GM19193 (cell line): ENCODE results near the gene RPL27A.

Experiments
- POLR2A ChIP-seq: IDR thresholded peaks from 4 replicates; pipeline ENCODE4 v1.6.1; 2011; ENCODE audit not compliant: insufficient read depth, insufficient read length; ENCODE audit errors: extremely low read depth

The RPL27A gene

DNA sequence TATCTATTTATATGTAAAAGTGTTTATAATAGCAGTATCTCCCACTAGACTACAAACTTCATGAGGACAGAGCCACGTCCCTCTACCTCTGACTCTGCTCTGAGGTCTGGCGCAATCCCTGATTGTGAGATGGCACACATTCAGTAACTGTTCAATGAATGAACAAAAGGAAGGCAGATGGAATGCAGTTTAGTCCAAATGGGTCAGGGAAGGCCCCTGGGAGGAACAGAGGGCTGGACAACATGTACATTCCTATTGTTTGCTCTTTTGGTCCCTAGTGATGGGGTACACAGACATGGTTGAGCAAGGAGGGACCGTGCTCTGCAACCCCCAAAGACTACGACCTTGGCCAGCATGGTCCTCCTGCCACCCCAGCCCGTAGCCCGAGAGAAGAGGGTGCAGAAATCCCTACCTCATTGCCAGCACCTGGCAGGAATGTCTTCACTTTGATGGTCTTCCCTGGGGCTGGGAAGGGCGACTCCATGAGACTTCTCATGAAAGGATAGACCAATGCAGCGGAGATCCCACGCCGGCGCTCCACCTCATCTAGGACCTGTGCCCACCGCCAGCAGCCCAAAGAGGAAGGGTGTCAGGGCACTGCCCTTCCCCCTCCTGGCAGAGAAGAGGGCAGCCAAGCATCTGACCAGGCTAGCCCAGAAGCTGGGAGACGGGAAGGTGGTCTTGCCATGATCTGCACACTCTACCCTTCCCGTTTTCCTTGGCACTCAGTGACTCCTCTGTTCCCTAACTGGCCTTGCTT, 24.3 kb downstream of the RPL27A start:
- TF ChIP-seq POLR2A = no peak

DNA sequence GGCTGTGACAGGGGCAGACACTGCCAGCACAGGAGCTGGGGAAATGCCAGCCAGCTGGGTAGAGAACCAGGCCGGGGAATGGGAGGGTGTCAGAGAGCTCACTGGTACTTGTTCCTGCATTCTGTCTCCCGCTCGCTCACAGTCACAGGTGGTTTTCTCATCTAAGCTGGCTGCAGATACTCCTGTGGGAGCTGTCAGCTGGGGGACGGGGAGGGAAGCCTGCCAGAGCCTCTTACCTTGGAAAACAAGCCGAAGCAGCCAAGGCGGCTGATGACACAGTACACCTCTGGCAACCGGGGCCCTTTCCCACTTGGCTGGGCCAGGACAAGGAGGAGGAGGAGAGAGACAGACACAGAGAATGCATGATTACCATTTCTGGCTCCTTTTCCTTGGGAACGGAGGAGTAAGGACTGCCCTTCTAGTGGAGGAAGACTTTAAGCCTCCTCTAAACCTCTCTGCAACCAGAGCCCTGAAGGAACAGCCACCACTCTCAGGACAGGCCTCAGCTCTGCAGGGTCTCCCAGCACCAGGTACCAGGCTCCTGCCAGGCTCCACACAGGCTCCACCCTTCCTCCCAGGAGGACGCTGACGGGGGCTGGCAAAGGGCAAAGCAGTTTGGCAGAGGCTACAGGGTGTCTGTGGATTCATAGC, 25.1 kb downstream of the RPL27A start:
- TF ChIP-seq POLR2A = no peak

DNA sequence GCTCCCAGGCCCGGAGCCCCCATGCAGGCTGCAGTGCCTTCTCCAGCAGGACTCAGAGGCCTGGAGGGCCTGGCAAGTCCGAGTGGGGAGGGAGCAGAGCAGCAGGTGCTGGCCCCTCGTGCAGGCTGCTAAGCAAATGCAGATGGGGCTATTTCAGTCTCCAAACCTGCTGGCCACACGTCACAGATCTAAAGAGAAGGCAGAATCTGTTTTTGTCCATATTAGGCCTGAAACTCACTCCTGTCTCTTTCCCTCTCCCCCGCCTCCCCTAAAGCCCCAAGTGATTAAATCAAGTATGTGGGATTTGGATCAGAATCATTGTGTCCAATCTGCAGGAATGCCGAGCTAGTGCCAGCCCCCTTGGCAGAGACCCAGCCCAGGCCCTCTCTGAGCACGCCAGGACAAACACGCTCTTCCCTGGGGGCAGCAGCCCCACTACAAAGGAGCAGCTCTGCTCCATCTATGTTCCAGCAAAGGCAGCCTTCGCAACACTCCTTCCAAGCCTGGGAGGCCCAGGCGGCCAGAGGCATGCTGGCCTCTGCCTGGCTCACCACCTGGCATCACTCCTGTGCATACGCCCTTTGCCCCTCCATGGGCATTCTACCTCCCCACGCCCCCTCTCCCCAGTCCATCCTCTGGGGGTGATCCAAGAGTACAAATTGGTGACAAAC, 26.5 kb downstream of the RPL27A start:
- TF ChIP-seq POLR2A = no peak

DNA sequence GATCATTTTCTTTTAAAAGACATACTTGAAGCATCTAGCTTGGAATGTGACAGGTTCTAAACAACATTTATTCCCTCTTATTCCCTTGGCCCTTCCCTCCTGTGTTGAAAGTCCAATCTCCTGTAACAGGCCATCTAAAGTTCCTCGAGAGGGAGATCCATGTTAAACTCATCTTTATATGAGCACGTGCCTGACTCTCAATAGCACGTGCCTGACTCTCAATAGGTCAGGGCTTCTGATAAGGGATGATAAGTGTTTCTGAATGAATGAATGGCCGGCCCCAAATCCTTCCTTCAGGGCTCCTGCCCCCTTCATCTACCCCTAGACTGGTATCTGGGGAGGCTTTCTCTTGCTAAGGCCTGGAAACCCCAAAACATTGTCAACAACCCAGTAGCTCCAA, 27.2 kb downstream of the RPL27A start:
- TF ChIP-seq POLR2A = no peak

DNA sequence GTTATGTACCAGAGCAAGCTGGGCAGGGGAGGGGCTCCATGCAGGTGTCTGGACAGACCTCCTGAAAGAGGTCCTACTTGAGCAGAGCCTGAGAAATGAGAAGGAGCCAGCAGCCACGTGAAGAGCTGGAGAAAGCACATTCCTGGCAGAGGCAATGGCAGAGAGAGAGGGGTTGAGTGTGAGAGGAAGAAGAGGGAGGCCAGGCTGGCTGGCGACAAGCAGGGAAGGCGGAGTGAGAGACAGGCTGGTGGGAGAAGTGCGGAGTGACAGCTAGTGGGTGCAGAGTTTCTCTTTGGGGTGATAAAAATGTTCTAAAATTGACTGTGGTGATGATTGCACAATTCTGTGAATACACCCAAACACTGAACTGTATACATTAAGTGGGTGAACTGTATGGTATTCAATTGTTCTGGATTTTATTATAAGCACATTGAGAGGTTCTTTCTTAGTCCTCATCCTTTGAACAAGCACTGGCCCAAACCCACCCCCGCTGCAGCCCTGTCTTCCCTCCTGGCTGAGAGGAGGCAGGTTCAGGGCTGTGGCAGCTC, 29.4 kb downstream of the RPL27A start:
- TF ChIP-seq POLR2A = no peak

DNA sequence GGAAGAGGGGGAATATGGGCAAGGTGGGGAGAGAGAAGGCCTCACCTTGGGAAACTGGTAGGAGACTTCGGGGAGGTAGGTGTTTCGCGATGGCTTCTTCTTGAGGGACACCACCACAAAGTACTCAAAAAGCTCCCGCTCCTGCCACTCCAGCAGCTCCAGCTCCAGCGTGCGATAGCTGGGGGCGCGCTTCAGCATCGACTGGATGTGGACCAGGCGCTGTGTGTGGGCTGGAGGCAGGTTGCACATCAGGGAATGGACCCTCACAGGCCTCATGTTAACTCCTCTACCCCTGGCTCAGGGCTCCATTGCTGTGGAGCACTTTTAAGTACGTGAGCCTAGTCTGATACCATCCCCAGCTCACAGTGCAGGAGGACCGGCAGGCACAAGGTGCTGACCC, 29.9 kb downstream of the RPL27A start:
- no peak for TF ChIP-seq POLR2A

DNA sequence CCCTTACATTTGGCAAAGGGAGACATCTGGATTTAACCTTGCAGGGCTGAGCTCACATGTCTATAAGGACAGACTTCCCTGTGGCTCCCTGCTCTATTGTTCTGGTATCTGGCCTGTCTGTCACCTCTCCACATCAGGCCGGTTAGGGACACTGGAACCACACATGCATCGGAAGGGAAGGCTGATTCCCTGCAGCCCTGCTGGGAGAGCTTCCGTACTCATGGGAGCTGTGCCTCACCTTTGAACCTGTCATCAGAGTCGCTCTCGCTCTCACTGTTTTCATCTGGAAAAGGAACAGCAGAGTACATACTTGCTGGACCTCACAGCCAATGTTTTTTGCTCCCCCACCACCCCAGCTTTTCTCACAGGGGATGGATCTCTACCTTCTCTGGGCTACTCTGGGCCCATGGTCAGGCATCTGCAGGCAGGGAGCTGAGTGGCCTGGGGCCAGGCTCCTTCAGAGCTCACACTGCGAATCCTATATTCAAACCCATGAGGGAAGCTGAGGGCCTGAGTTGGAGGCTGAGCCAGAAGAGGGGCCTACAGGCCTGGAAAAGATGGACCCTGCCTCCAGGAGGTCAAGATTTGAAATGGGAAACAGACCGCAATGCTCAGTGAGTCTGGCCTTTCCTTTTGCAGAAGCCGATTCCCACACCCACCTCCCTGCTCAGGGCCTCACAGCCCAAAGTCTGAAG, 31.3 kb downstream of the RPL27A start:
- no peak for TF ChIP-seq POLR2A

DNA sequence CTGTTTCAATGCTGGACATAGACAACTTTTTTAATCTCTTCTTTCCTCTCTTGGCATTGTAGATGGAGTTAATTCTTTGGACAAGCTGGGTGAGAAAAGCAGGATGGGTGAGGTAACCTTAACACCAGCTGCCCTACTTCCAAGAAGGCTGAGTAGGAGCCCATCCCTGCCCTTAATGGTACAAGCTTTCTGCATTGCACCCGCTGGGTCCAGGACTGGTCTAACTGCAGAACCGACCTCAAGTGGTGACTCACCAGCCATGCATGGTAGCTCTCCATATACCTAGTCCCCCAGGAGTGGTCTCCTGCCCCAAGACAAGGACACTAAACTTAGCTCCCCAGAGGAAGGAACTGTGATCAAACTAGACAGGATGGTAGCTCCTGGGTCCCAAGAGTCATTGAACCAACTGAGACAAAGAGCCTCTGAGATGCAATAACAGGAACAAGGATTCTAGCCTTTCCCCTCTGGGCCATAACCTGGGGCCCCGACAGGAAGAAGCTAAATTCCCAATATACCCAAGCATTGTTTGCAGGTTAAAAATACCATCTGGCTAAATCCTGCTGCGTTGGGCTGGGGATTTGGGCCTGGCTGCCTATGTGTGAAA, 32.1 kb downstream of the RPL27A start:
- TF ChIP-seq POLR2A = no peak

DNA sequence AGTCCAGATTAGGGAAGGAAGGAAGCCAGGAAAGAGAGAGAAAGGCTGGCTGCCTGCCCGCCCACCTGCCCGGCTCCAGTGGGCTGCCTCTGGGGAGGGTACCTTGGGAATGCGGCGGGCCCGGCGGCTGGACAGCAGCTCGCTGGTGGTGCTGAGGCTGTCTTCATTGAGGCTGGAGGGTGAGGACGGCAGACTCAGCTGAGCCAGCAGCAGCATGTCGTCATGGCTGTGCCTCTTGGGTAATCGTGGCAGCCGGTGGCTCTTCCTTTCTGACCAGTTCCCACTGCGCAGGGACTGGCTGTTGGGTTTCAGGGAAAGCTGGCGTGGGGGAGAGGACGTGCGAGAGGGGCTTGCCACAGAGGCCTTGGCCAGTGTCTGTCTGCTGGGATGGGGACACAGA, 32.9 kb downstream of the RPL27A start:
- TF ChIP-seq POLR2A = no peak

DNA sequence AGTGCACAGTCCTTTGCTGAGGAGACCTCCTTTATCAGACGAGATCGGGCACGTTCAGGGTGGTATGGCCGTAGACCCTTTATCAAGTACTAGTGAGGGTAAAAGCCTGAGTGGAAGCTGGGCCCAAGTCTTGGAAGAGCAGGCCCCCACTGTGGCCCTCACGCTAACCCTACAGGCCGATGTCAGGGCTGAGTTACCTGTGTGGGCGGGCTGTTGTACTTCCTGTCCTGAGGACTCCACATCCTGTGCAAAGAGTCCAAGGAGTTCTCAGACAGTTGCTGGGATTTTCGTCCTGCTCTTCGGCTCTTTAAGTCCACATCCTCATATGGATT, 34.9 kb downstream of the RPL27A start:
- TF ChIP-seq POLR2A = no peak

DNA sequence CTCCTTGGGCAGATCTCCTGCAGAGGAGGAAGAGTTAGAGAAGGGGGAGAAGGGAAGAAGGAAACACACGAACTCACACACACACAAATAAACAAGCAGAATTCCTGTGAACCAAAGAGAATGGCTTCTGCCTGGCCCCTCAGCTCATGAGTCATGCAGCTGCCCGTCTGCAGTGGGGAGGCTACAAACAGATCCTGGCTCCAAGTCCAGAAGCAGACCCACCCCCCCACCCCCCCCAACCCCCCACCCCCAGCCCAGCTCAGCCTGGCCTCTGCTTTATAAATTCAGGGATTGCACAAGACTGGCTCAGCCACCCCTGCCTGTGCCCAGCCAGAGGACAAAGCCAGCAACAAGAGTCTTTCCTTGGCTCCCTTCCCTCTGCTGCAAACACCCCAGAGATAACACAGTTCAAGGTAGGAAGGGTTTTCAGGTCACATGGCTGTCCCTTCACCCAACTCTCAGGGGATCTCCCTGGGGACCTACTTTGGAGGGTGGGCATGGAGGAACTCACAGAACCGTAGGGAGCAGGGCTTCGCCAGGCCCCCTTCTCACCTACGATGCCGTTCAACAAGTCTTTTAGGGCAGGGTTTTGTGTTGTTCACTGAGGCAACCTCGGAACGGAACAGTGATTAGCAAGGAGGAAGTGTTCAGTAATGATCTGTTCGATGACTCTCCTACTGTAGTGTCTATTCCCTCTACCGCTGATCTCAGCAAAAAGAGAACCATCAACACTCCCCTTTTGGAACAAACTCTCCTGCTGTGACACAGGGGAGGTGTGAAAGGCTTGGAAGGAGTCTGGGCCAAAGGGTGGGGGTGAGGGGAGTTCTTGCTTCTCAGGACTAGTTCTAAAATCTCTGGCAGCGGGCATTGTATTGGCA, 35.5 kb downstream of the RPL27A start:
- no peak for TF ChIP-seq POLR2A

DNA sequence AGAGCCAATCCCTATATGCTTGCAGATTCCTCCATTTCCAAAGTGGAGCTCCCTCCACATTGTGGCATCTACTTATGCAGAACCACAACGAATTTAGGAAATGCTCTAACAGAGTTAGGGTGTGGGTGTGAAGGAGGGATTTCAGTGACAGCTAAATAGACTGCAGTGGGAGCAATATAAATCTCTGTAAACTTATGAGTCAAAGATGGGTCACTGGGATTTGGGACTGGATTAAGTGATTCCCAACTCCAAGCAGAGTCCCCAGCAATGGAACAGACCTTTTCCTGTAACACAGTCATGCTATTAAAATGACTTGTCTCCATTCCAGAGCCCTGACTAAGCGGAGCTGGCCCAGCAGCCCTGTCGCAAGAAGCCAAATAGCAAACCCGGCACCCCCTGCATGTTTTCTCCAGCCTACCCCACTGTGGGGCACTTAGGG, 36.6 kb downstream of the RPL27A start:
- no peak for TF ChIP-seq POLR2A

DNA sequence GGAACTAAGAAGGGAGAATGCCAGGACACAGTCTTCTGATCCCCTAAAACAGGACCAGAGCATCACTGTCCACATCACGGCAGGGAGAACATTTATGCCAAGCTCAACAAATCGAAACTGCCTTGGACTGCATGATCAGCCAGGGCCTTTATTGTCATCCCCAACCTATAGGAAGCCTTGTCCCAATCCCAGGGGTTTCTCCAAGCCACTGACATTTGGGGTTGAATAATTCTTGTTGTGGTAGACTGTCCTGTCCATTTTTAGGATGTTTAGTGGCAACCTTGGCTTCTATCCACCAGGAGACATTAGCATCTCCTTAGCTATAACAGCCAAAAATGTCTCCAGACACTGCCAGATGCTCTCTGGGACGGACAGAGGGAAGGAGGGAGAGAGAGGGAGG, 37.1 kb downstream of the RPL27A start:
- TF ChIP-seq POLR2A = no peak

DNA sequence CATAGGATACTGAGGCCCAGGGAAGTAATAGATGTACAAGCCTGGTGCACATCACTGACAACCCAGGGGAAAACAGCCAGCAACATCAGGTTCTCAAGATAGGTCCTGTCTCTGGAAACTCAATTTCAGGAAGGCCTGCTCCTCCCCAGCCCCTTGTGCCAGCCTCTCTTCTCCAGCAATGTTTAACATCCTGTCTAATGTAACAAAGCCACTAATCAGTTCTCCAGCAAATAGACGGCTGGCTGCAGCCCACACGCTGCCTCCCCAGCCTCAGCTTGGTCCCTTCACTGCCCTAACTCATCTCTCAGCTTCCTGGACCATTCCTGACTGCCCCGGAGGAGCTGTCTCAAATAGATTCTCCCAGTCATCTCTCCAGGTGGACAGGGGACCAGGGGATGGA, 37.8 kb downstream of the RPL27A start:
- TF ChIP-seq POLR2A = no peak
